Astrocyte of the cerebellum (primary cell): ENCODE data around the gene GPR158.

ENCODE experiments used
- DNase-seq: peaks from one replicate; pipeline ENCODE4 v3.0.0-alpha.2; 2011; ENCODE audit warnings: low read depth
- H3K4me3 ChIP-seq: 2 replicates; pipeline ENCODE4 v1.5.1; 2011; ENCODE audit warnings: mild to moderate bottlenecking, low read depth, low read length, moderate library complexity
- CTCF ChIP-seq: IDR thresholded peaks from 2 replicates; pipeline ENCODE4 v1.5.1; 2012; ENCODE audit warnings: low read length, low read depth, moderate library complexity, mild to moderate bottlenecking; ENCODE audit errors: missing control alignments
- in situ Hi-C: cut with HindIII; loops from 2 replicates; pipeline ENCODE4 v1.10.0; 2017; ENCODE audit warnings: low sequenced_read_pairs

Gene GPR158

GRCh38 chr10:25444266-25444665 lies 269.5 kb downstream of the GPR158 start:
- TF ChIP-seq CTCF = no peak
- no peak for DNase-seq
- no peak overlapping the region for H3K4me3 ChIP-seq
- in situ Hi-C loops = no loop called here

- DNase-seq = no peak
- in situ Hi-C loops = no loop called here
- TF ChIP-seq CTCF = no peak
- H3K4me3 ChIP-seq = no peak overlapping the region
These were observed 276.6 kb downstream of the GPR158 start for GRCh38 chr10:25451401-25451800.

GRCh38 chr10:25453619-25454018 lies 278.8 kb downstream of the GPR158 start:
- no peak for TF ChIP-seq CTCF
- in situ Hi-C loops = no loop called here
- H3K4me3 ChIP-seq = no peak overlapping the region
- DNase-seq = no peak

GRCh38 chr10:25455980-25456567 lies 281.3 kb downstream of the GPR158 start:
- TF ChIP-seq CTCF = no peak
- in situ Hi-C loops = no loop called here
- no peak for DNase-seq

GRCh38 chr10:25457552-25457951 lies 282.8 kb downstream of the GPR158 start:
- in situ Hi-C loops = no loop called here
- TF ChIP-seq CTCF = no peak
- no peak overlapping the region for H3K4me3 ChIP-seq
- no peak for DNase-seq

More at GRCh38 chr10:25455980-25456567, 281.3 kb downstream of the GPR158 start:
- no peak overlapping the region for H3K4me3 ChIP-seq

GRCh38 chr10:25465582-25466372 lies 291.0 kb downstream of the GPR158 start:
- in situ Hi-C loops = no loop called here
- TF ChIP-seq CTCF = no peak
- no peak for DNase-seq
- no peak overlapping the region for H3K4me3 ChIP-seq
